B cell (primary cell): Measurements from ENCODE around the gene TMEM19. TPM values are rescaled to one million over a fixed set of nuclear protein-coding genes. Genes with fewer than 3 reads are reported as not detected.

Experiments
- ATAC-seq: fragments of 200-7000 bp; cut with Tn5 transposase; one replicate; pipeline ENCODE4 v1.10.0; 2021; ENCODE audit warnings: low read depth, mild to moderate bottlenecking, moderate number of reproducible peaks, moderate library complexity
- CTCF ChIA-PET: fragments of 350-600 bp; sonication (Branson Sonifier 250); formaldehyde crosslinking; loops from one replicate; lab custom pipeline; 2021; ENCODE audit warnings: antibody characterized with exemption, inconsistent platforms; lab: Charles Lee
- POLR2A ChIA-PET: fragments of 350-600 bp; sonication (Branson Sonifier 250); formaldehyde crosslinking; loops from one replicate; lab custom pipeline; 2021; ENCODE audit warnings: antibody characterized with exemption; lab: Charles Lee
- DNase-seq: peaks from one replicate; pipeline ENCODE4 v3.0.0; 2013
- H2AFZ ChIP-seq: 2 replicates; pipeline ENCODE4 v1.6.1; 2012; ENCODE audit warnings: mild to moderate bottlenecking, low read depth, low read length; ENCODE audit not compliant: insufficient read depth, poor library complexity, severe bottlenecking
- H3K27ac ChIP-seq, 2 donors: 1 replicate in 1 of 2; 2 replicates in 1 of 2; pipeline ENCODE4 v1.5.1; 2012 to 2013; ENCODE audit warnings: low read length in 2 of 2, mild to moderate bottlenecking in 2 of 2, moderate library complexity in 1 of 2
- H3K27me3 ChIP-seq, 4 experiments: fragments of 200-600 bp in 1 of 4; sonication (generic) in 1 of 4; replicated peaks in 1 of 4; 1 replicate in 2 of 4; 2 replicates in 2 of 4; pipeline versions ENCODE4 v1.6.1 to v1.7.0; 2013 to 2016; ENCODE audit warnings: low read length in 3 of 4, mild to moderate bottlenecking in 2 of 4, mixed read lengths in 1 of 4, moderate library complexity in 1 of 4; ENCODE audit not compliant: insufficient read depth in 4 of 4, control insufficient read depth in 3 of 4; ENCODE audit errors: control extremely low read depth in 1 of 4
- H3K36me3 ChIP-seq, 2 experiments: replicated peaks in 1 of 2; 1 replicate in 1 of 2; 2 replicates in 1 of 2; pipeline versions ENCODE4 v1.6.1 to v1.7.1; 2013; ENCODE audit warnings: low read length in 1 of 2; ENCODE audit not compliant: insufficient read depth in 2 of 2, control insufficient read depth in 1 of 2; ENCODE audit errors: control extremely low read depth in 1 of 2, extremely low read depth in 1 of 2
- H3K4me1 ChIP-seq, 2 donors: fragments of 200-600 bp in 1 of 2; sonication (generic) in 1 of 2; 1 replicate in 1 of 2; 2 replicates in 1 of 2; pipeline versions ENCODE4 v1.5.1 to v1.6.1; 2013 to 2017; ENCODE audit warnings: low read length in 2 of 2; ENCODE audit not compliant: control insufficient read depth in 2 of 2, insufficient read depth in 2 of 2
- H3K4me2 ChIP-seq: replicated peaks from 2 replicates; pipeline ENCODE3; 2012; ENCODE audit warnings: mild to moderate bottlenecking, low read depth, low read length; ENCODE audit not compliant: poor library complexity, severe bottlenecking
- H3K4me3 ChIP-seq, 5 experiments: fragments of 200-600 bp in 1 of 5; sonication (generic) in 1 of 5; 1 replicate in 3 of 5; 2 replicates in 2 of 5; pipeline versions ENCODE4 v1.5.1 to v1.7.0; 2011 to 2016; ENCODE audit warnings: low read length in 4 of 5, mild to moderate bottlenecking in 4 of 5, low read depth in 2 of 5, control low read depth in 1 of 5, moderate library complexity in 1 of 5; ENCODE audit not compliant: insufficient read depth in 1 of 5; ENCODE audit errors: control extremely low read depth in 1 of 5, extremely low read depth in 1 of 5
- H3K79me2 ChIP-seq: fragments of 200-600 bp; sonication (generic); one replicate; pipeline ENCODE4 v1.6.0; 2016; ENCODE audit warnings: low read length; ENCODE audit not compliant: control insufficient read depth, insufficient read depth
- H3K9ac ChIP-seq: fragments of 200-600 bp; sonication (generic); 2 replicates; pipeline ENCODE4 v1.6.1; 2017; ENCODE audit warnings: mild to moderate bottlenecking, low read length, moderate library complexity
- H3K9me3 ChIP-seq, 3 donors: one replicate each; pipeline versions ENCODE4 v1.6.1 to v1.7.1; 2013; ENCODE audit warnings: low read length in 2 of 3; ENCODE audit not compliant: control insufficient read depth in 2 of 3, insufficient read depth in 1 of 3; ENCODE audit errors: control extremely low read depth in 1 of 3
- H4K20me1 ChIP-seq: 2 replicates; pipeline ENCODE4 v1.6.0; 2012; ENCODE audit warnings: mild to moderate bottlenecking, low read length; ENCODE audit not compliant: insufficient read depth, control insufficient read depth, poor library complexity, severe bottlenecking
- H3K27ac Mint-ChIP-seq: one replicate; pipeline ENCODE4 v1.8.0; 2021; ENCODE audit warnings: mixed read lengths
- H3K27me3 Mint-ChIP-seq: one replicate; pipeline ENCODE4 v1.8.0; 2021; ENCODE audit warnings: mixed read lengths
- H3K4me1 Mint-ChIP-seq: one replicate; pipeline ENCODE4 v1.8.0; 2021; ENCODE audit warnings: mixed read lengths
- H3K4me3 Mint-ChIP-seq: one replicate; pipeline ENCODE4 v1.8.0; 2021; ENCODE audit warnings: mixed read lengths
- H3K9me3 Mint-ChIP-seq: one replicate; pipeline ENCODE4 v1.8.0; 2022; ENCODE audit warnings: mixed read lengths; ENCODE audit not compliant: insufficient read depth
- CTCF ChIP-seq: fragments of 200-600 bp; IDR thresholded peaks from one replicate; pipeline ENCODE4 v1.8.0; 2022; ENCODE audit warnings: antibody characterized with exemption, mild to moderate bottlenecking
- EZH2 ChIP-seq: IDR thresholded peaks from 2 replicates; pipeline ENCODE4 v1.6.1; 2012; ENCODE audit warnings: borderline replicate concordance, low read depth, mild to moderate bottlenecking, moderate library complexity, low read length; ENCODE audit not compliant: insufficient read depth, poor library complexity, severe bottlenecking
- WGBS: methylation state at CpG from one replicate; pipeline ENCODE4 v1.1.5; 2013; ENCODE audit warnings: missing lambda C conversion rate; ENCODE audit not compliant: insufficient coverage; 5-methylcytosine and 5-hydroxymethylcytosine counted together
- intact Hi-C: fragments of 100-400 bp; cut with micrococcal nuclease; formaldehyde crosslinking; loops from one replicate; pipeline ENCODE4 v1.10.0; 2022
- polyA plus RNA-seq: library from polyadenylated mRNA; depleted of rRNA; stranded (reverse); fragments of >200 nt; gene quantifications from 2 replicates; pipeline ENCODE4 v1.2.3, GENCODE V29; 2012
- total RNA-seq, 2 donors: library from RNA; stranded (reverse); fragments of 120-200 nt in 1 of 2; gene quantifications; 1 replicate in 1 of 2; 2 replicates in 1 of 2; pipeline versions ENCODE4 v1.2.3 to v1.2.4, GENCODE V29; 2013 to 2022

TMEM19 gene
- total and polyA plus RNA-seq, 2 donors (not counting 1 experiment from before 2014, with no cell fraction given): 39.4 to 53.6 TPM

DNA sequence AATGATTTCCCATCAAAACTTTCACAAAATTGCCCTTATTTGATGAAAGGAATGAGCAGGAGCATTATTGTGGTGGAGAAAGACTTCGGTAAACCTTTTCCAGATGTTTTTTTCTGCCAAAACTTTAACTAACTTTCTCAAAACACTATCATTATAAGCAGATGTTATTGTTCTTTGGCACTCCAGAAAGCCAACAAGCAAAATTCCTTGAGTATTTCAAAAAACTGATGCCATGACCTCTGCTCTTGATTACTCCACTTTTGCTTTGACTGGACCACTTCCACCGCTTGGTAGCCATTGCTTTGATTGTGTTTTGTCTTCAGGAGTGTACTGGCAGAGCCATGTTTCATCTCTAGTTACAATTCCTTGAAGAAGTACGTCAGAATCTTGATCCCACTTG lies 39.1 kb downstream of the TMEM19 start:
- intact Hi-C loops: no loop called here
- Histone ChIP-seq H3K36me3 (no peaks in the 10 kb centered on the region), H3K27me3 (no peaks in the 10 kb centered on the region), H3K27ac (no peak overlapping the region), H2AFZ (no peak overlapping the region), H3K9me3 (no peaks in the 10 kb centered on the region), H4K20me1 (no peaks in the 10 kb centered on the region), H3K9ac (no peak overlapping the region), H3K79me2 (no peaks in the 10 kb centered on the region), H3K4me2 (no peak overlapping the region), H3K4me1 (no peaks in the 10 kb centered on the region), H3K4me3 (no peak overlapping the region)
- Mint-ChIP-seq H3K27ac (no peak overlapping the region), H3K4me3 (no peak overlapping the region), H3K27me3 (no peaks in the 10 kb centered on the region), H3K9me3 (no peaks in the 10 kb centered on the region), H3K4me1 (no peaks in the 10 kb centered on the region)
- 90% methylated on average over 2 of the region's 3 CpGs for WGBS
- DNase-seq (no peak), ATAC-seq (no peak)
- ChIA-PET POLR2A (no interaction called here), CTCF (no interaction called here)
- TF ChIP-seq EZH2 (no peak), CTCF (no peak)

DNA sequence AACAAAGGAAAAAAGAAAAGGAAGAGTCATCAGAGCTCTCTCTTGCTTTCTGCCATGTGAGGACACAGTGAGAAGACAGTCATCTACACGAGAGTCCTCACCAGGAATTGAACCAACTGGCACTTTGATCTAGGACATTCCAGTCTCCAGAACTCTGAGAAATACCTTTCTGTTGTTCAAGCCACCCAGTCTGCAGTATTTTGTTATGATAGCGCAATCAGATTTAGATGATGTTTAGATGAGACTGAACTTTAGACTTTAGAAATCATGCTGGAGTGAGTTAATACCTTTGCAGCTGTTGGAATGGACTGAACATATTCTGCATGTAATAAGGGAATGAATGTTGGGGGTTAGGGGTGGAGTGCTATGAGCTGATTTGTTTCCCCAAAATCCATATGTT lies 40.7 kb downstream of the TMEM19 start:
- no peaks in the 10 kb centered on the region for H3K4me1 Mint-ChIP-seq
- POLR2A ChIA-PET: no interaction called here
- Histone ChIP-seq H3K79me2 (no peaks in the 10 kb centered on the region), H4K20me1 (no peaks in the 10 kb centered on the region), H3K4me1 (no peaks in the 10 kb centered on the region), H2AFZ (no peak overlapping the region), H3K4me2 (no peak overlapping the region), H3K4me3 (no peak overlapping the region), H3K9ac (no peak overlapping the region), H3K9me3 (no peaks in the 10 kb centered on the region), H3K27ac (no peak overlapping the region), H3K27me3 (no peaks in the 10 kb centered on the region), H3K36me3 (no peaks in the 10 kb centered on the region)
- 100% methylated on average over 2 of the region's 2 CpGs for WGBS
- intact Hi-C loops: no loop called here
- DNase-seq: no peak
- no peak for ATAC-seq
- H3K27ac Mint-ChIP-seq: no peak overlapping the region
- no peaks in the 10 kb centered on the region for H3K27me3 Mint-ChIP-seq
- H3K9me3 Mint-ChIP-seq: no peaks in the 10 kb centered on the region
- CTCF ChIA-PET: interaction anchor here (1.2 kb wide), 1 partner anchor 21 kb away, joined by 4 read pairs; no protein-coding TSS in a partner anchor
- no peak for TF ChIP-seq EZH2
- TF ChIP-seq CTCF: no peak
- H3K4me3 Mint-ChIP-seq: no peak overlapping the region
